Endothelial cell (in vitro differentiated cells): ENCODE data around the gene HNRNPM. TPM values are rescaled to one million over a fixed set of nuclear protein-coding genes. Genes with fewer than 3 reads are reported as not detected.

ENCODE experiments used
- DNase-seq: peaks from one replicate; pipeline ENCODE4 v3.0.0; 2021; ENCODE audit warnings: low spot score
- H3K27ac Mint-ChIP-seq: one replicate; pipeline ENCODE4 v1.8.0; 2021; ENCODE audit warnings: mixed read lengths, inconsistent platforms; ENCODE audit not compliant: unreplicated experiment
- H3K27me3 Mint-ChIP-seq: one replicate; pipeline ENCODE4 v1.8.0; 2021; ENCODE audit warnings: mild to moderate bottlenecking, moderate library complexity, mixed read lengths, inconsistent platforms; ENCODE audit not compliant: unreplicated experiment
- H3K36me3 Mint-ChIP-seq: one replicate; pipeline ENCODE4 v1.8.0; 2021; ENCODE audit warnings: mild to moderate bottlenecking, low read depth, mixed read lengths, inconsistent platforms; ENCODE audit not compliant: unreplicated experiment
- H3K4me1 Mint-ChIP-seq: one replicate; pipeline ENCODE4 v1.8.0; 2021; ENCODE audit warnings: mild to moderate bottlenecking, mixed read lengths, inconsistent platforms; ENCODE audit not compliant: unreplicated experiment
- H3K4me3 Mint-ChIP-seq: one replicate; pipeline ENCODE4 v1.8.0; 2021; ENCODE audit warnings: mild to moderate bottlenecking, mixed read lengths, inconsistent platforms; ENCODE audit not compliant: unreplicated experiment
- H3K9me3 Mint-ChIP-seq: one replicate; pipeline ENCODE4 v1.8.0; 2021; ENCODE audit warnings: mixed read lengths, inconsistent platforms; ENCODE audit not compliant: unreplicated experiment
- total RNA-seq: library from RNA; stranded (reverse); fragmentation: NEBNext Ultra II Directional; extraction: Animal tissue kit (Norgen Biotek cat#: 25700); gene quantifications from one replicate; pipeline ENCODE4 v1.2.1, GENCODE V29; 2021; ENCODE audit not compliant: unreplicated experiment
- TF ChIP-seq, protein P1 (sequence below): fragments of 200-600 bp; sonication (generic); IDR thresholded peaks from one replicate; pipeline ENCODE4 v1.5.0; 2021; ENCODE audit warnings: antibody characterized with exemption; ENCODE audit not compliant: unreplicated experiment

Gene HNRNPM
- total RNA-seq, 1 donor from 2014 or later: 223 TPM

DNA sequence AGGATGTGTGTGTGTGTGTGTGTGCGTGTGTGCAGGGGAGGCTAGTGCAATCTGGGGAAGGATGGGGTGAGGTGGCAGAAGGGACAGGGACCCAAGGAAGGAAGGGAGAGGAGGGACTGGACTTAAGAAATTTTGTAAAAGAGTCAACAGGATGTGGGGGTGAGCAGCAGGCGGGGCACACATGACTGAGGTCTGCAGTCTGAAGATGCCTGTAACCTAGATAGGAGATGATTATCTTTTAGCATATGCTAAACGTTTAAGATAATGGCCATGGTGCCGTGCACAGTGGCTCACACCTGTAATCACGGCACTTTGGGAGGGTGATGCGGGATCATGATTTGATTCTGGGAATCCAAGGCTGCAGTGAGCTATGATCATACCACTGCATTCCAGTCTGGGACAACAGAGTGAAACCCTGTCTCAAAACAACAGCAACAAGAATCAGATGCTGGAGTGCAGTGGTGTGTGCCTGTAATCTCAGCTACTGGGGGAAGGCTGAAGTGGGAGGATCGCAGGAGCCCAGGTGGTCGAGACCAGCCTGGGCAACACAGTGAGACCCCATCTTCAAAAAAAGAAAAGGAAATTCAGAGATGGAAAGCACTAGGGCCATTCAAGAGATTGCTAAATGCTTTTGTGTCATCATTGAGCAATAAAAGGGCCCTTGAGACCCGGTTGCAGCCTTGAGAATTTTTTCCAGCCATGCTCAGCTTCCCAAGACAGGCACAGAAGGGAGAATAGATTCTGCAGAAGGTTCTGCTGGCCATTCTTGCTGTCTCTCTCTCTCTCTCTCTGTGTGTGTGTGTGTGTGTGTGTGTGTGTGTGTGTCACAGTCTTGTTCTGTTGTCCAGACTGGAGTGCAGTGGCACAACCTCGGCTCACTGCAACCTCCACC is 73.0 kb downstream of the HNRNPM start:
- TF ChIP-seq, protein P1, sequence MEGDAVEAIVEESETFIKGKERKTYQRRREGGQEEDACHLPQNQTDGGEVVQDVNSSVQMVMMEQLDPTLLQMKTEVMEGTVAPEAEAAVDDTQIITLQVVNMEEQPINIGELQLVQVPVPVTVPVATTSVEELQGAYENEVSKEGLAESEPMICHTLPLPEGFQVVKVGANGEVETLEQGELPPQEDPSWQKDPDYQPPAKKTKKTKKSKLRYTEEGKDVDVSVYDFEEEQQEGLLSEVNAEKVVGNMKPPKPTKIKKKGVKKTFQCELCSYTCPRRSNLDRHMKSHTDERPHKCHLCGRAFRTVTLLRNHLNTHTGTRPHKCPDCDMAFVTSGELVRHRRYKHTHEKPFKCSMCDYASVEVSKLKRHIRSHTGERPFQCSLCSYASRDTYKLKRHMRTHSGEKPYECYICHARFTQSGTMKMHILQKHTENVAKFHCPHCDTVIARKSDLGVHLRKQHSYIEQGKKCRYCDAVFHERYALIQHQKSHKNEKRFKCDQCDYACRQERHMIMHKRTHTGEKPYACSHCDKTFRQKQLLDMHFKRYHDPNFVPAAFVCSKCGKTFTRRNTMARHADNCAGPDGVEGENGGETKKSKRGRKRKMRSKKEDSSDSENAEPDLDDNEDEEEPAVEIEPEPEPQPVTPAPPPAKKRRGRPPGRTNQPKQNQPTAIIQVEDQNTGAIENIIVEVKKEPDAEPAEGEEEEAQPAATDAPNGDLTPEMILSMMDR: no peak
- Mint-ChIP-seq H3K27ac (peak overlapping the region; percentile 26), H3K4me1 (peaks cover 10% of the 10 kb centered on the region), H3K4me3 (peak overlapping the region; percentile 22), H3K36me3 (peaks cover 5% of the 10 kb centered on the region), H3K27me3 (peaks cover 23% of the 10 kb centered on the region), H3K9me3 (no peaks in the 10 kb centered on the region)
- DNase-seq: no peak

DNA sequence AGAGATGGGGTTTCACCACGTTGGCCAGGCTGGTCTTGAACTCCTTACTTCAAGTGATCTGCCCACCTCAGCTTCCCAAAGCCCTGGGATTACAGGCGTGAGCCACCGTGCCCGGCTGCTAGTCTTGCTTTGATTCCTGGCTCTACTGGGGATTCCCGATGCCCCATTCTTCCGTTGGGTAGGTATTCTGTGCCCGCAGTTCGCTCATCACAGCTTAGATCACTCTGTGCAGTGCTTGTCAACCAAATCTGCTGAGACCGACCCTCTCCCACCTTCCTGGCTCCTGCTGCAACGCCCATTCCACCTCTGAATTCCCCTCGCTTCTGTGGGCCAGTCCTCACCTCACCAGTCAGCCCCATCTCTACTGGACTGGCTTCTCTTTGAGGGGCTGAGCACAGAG is 73.8 kb downstream of the HNRNPM start:
- DNase-seq: no peak
- Mint-ChIP-seq H3K9me3 (no peaks in the 10 kb centered on the region), H3K27me3 (peaks cover 23% of the 10 kb centered on the region), H3K4me3 (no peak overlapping the region), H3K36me3 (peaks cover 5% of the 10 kb centered on the region), H3K4me1 (peaks cover 7% of the 10 kb centered on the region), H3K27ac (no peak overlapping the region)
- TF ChIP-seq, protein P1: no peak

DNA sequence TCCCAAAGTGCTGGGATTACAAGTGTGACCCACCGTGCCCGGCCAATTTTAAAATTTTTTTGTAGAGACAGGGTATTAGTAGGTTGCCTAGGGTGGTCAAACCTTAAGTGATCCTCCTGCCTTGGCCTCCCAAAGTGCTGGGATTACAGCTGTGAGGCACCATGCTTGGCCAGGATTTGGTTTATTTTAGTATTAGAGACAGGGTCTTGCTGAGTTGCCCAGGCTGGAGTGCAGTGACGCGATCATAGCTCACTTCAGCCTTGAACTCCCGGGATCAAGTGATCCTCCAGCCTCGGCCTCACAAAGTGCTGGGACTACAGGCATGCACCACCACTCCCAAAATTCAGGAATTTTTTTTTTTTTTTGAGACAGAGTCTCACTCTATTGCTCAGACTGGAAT is 74.6 kb downstream of the HNRNPM start:
- no peak overlapping the region for H3K4me3 Mint-ChIP-seq
- no peaks in the 10 kb centered on the region for H3K9me3 Mint-ChIP-seq
- H3K36me3 Mint-ChIP-seq: peaks cover 5% of the 10 kb centered on the region
- TF ChIP-seq, protein P1: no peak
- no peak overlapping the region for H3K27ac Mint-ChIP-seq
- no peak for DNase-seq
- peaks cover 7% of the 10 kb centered on the region for H3K4me1 Mint-ChIP-seq
- H3K27me3 Mint-ChIP-seq: peaks cover 22% of the 10 kb centered on the region

DNA sequence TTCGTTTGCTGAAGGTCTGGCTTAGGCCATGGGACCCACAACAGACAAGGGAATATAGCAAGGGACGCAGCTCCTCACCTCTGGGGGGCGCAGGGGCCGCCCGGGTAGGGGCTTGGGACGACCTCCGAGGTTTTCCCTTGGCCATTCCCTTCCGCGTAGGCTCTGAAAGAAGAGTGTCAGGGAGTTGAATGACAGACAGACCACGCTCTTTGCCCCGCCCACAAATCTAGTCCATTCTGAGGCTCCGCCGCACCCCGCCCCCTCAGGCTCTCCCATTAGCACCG is 80.6 kb downstream of the HNRNPM start:
- H3K9me3 Mint-ChIP-seq: no peaks in the 10 kb centered on the region
- peaks cover 18% of the 10 kb centered on the region for H3K36me3 Mint-ChIP-seq
- no peak for DNase-seq
- TF ChIP-seq, protein P1: peak; percentile 35
- H3K4me3 Mint-ChIP-seq: no peak overlapping the region
- peaks cover 7% of the 10 kb centered on the region for H3K27me3 Mint-ChIP-seq
- peaks cover 7% of the 10 kb centered on the region for H3K4me1 Mint-ChIP-seq
- H3K27ac Mint-ChIP-seq: no peak overlapping the region

DNA sequence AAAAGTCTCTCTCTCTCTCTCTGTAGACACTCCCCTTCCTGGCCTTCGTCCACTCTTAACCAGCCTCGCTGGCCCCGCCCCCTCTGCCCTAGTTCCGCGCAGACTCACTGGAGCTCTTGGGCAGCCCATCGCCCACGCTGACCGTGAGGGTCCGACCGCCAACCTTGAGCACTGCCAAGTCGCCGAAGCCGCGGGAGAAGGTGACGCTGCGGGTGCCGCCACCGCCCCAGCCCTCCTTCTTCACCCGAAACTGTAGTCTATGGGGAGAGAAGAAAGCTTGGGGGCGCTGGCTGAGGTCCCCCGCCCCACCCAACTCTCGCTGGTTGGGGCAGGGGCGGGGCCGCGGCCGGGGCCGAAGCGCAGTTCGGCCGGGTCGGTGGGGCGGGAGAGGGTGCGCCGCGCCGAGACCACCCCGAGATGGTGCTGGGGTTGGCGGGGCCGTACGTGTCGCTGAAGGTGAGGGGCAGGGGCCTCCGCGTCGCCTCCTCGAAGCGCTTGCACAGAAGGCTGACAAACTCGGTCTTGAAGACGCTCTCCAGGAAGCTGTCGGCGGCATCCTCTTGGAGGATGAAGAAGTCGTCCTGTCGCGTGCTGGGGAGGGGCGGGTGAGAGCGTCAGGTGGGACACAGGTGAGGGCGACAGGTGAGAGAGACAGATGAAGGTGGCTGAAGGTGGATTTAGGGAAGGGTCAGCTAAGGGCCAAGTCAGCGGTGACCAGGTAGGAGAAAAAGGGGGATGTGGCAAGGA is 81.7 kb downstream of the HNRNPM start:
- H3K27ac Mint-ChIP-seq: peak overlapping the region; percentile 34
- H3K9me3 Mint-ChIP-seq: no peaks in the 10 kb centered on the region
- TF ChIP-seq, protein P1: no peak
- peak; percentile 94 for DNase-seq
- peak overlapping the region; percentile 91 for H3K4me3 Mint-ChIP-seq
- peaks cover 18% of the 10 kb centered on the region for H3K36me3 Mint-ChIP-seq
- peaks cover 7% of the 10 kb centered on the region for H3K4me1 Mint-ChIP-seq
- peaks cover 7% of the 10 kb centered on the region for H3K27me3 Mint-ChIP-seq
